Uterus (tissue), 2 donors: ENCODE results near the gene DNHD1.

Experiments
- CTCF ChIP-seq, 4 experiments: fragments of 200-600 bp in 2 of 4; fragments of 450-650 bp in 2 of 4; sonication (generic) in 2 of 4; IDR thresholded peaks; one replicate each; pipeline ENCODE4 v1.5.1; 2016 to 2019; ENCODE audit warnings: antibody characterized with exemption in 4 of 4, mild to moderate bottlenecking in 2 of 4, moderate library complexity in 1 of 4
- POLR2A ChIP-seq, 2 donors: fragments of 450-650 bp; IDR thresholded peaks; one replicate each; pipeline ENCODE4 v1.6.1; 2016; ENCODE audit warnings: antibody characterized with exemption in 2 of 2, mild to moderate bottlenecking in 1 of 2, moderate library complexity in 1 of 2

DNA sequence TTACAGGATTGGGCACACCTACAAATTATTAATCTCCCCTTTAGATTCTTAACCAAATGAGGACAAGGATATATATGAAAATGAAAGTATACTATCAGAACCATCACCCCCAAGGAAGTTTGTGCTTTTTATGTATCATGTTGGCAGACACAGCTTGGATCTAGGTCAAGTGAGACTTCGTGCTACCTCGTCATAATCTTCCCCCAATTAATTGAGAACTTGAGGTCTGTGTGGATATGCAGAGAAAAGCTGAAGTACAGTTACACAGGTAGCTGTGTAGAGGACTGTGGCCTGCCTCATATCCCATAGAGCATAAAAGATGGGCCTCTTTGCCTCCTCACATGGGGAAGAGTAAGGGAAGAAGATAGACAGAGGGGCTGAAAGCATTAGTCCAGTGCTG lies 45.6 kb downstream of the DNHD1 start:
- TF ChIP-seq CTCF (IDR thresholded peaks at IDR 0.05) (no peak), POLR2A (IDR thresholded peaks at IDR 0.05) (no peak)
